ENCODE results near the gene CAMSAP1. TPM values are rescaled to one million over a fixed set of nuclear protein-coding genes. Genes with fewer than 3 reads are reported as not detected.
"Not testable (repeated sequence)": the region's sequence is repeated elsewhere in the genome, so short reads cannot be mapped to it uniquely, and the experiment has no call there.

CAMSAP1 gene
- total and polyA plus RNA-seq, 2 donors (not counting 1 experiment from before 2014, with no cell fraction given): 5.0 to 18.8 TPM

- not testable (repeated sequence) for H3K4me2 ChIP-seq (ENCODE audit: extremely low read depth, insufficient read depth, low read length); H4K20me1 ChIP-seq (ENCODE audit: control insufficient read depth, extremely low read depth, insufficient read depth, low read length); H3K4me1 ChIP-seq (ENCODE audit: control insufficient read depth, extremely low read depth, insufficient read depth, low read length); H2AFZ ChIP-seq (ENCODE audit: low read length); DNase-seq (ENCODE audit: low read depth in 2 of 2); H3K27me3 ChIP-seq (ENCODE audit: control insufficient read depth, insufficient read depth, low read length); H3K79me2 ChIP-seq (ENCODE audit: control insufficient read depth, insufficient read depth, low read length); H3K9ac ChIP-seq (ENCODE audit: insufficient read depth, low read length); H3K27ac ChIP-seq (ENCODE audit: insufficient read depth, low read length); H3K4me3 ChIP-seq (replicated peaks in 1 of 4; ENCODE audit: control extremely low read depth in 1 of 4, insufficient read depth in 1 of 4, low read depth in 3 of 4, low read length in 4 of 4); H3K9me3 ChIP-seq (ENCODE audit: control insufficient read depth, insufficient read depth, low read depth, low read length)
- peaks cover 13% of the 10 kb centered on the region for H3K36me3 ChIP-seq (ENCODE audit: control insufficient read depth, insufficient read depth, low read length)
These were observed 43.5 kb upstream of the CAMSAP1 start for GRCh38 chr9:135950841-135951240.

GRCh38 chr9:135950135-135950682 lies 42.9 kb upstream of the CAMSAP1 start:
- H3K4me2 ChIP-seq (ENCODE audit: extremely low read depth, insufficient read depth, low read length): no peak overlapping the region
- H3K27ac ChIP-seq (ENCODE audit: insufficient read depth, low read length): no peak overlapping the region
- no peak overlapping the region for H3K9ac ChIP-seq (ENCODE audit: insufficient read depth, low read length)
- no peaks in the 10 kb centered on the region for H4K20me1 ChIP-seq (ENCODE audit: control insufficient read depth, extremely low read depth, insufficient read depth, low read length)
- H3K79me2 ChIP-seq (ENCODE audit: control insufficient read depth, insufficient read depth, low read length): no peaks in the 10 kb centered on the region
- peaks cover 17% of the 10 kb centered on the region for H3K36me3 ChIP-seq (ENCODE audit: control insufficient read depth, insufficient read depth, low read length)
- H3K27me3 ChIP-seq (ENCODE audit: control insufficient read depth, insufficient read depth, low read length): no peaks in the 10 kb centered on the region
- TF ChIP-seq CTCF (conservative IDR thresholded peaks at IDR 0.05 in 1 of 2, IDR thresholded peaks at IDR 0.05 in 1 of 2; ENCODE audit: low read depth in 1 of 2, low read length in 2 of 2): no peak
- TF ChIP-seq EZH2 (IDR thresholded peaks at IDR 0.05; ENCODE audit: low read length, missing control alignments): no peak
- H2AFZ ChIP-seq (ENCODE audit: low read length): no peak overlapping the region
- no peaks in the 10 kb centered on the region for H3K9me3 ChIP-seq (ENCODE audit: control insufficient read depth, insufficient read depth, low read depth, low read length)
- no peak overlapping the region for H3K4me3 ChIP-seq (replicated peaks in 1 of 4; ENCODE audit: control extremely low read depth in 1 of 4, insufficient read depth in 1 of 4, low read depth in 3 of 4, low read length in 4 of 4)
- DNase-seq (ENCODE audit: low read depth in 2 of 2): no peak
- no peaks in the 10 kb centered on the region for H3K4me1 ChIP-seq (ENCODE audit: control insufficient read depth, extremely low read depth, insufficient read depth, low read length)

- Histone ChIP-seq H2AFZ (ENCODE audit: low read length) (no peak overlapping the region), H3K27me3 (ENCODE audit: control insufficient read depth, insufficient read depth, low read length) (no peaks in the 10 kb centered on the region), H4K20me1 (ENCODE audit: control insufficient read depth, extremely low read depth, insufficient read depth, low read length) (no peaks in the 10 kb centered on the region), H3K4me3 (replicated peaks in 1 of 4; ENCODE audit: control extremely low read depth in 1 of 4, insufficient read depth in 1 of 4, low read depth in 3 of 4, low read length in 4 of 4) (no peak overlapping the region), H3K27ac (ENCODE audit: insufficient read depth, low read length) (no peak overlapping the region), H3K9ac (ENCODE audit: insufficient read depth, low read length) (no peak overlapping the region), H3K36me3 (ENCODE audit: control insufficient read depth, insufficient read depth, low read length) (peaks cover 20% of the 10 kb centered on the region), H3K4me1 (ENCODE audit: control insufficient read depth, extremely low read depth, insufficient read depth, low read length) (no peaks in the 10 kb centered on the region), H3K79me2 (ENCODE audit: control insufficient read depth, insufficient read depth, low read length) (no peaks in the 10 kb centered on the region), H3K9me3 (ENCODE audit: control insufficient read depth, insufficient read depth, low read depth, low read length) (no peaks in the 10 kb centered on the region), H3K4me2 (ENCODE audit: extremely low read depth, insufficient read depth, low read length) (no peak overlapping the region)
- TF ChIP-seq CTCF (conservative IDR thresholded peaks at IDR 0.05 in 1 of 2, IDR thresholded peaks at IDR 0.05 in 1 of 2; ENCODE audit: low read depth in 1 of 2, low read length in 2 of 2) (no peak), EZH2 (IDR thresholded peaks at IDR 0.05; ENCODE audit: low read length, missing control alignments) (no peak)
- no peak for DNase-seq (ENCODE audit: low read depth in 2 of 2)
These were observed 42.3 kb upstream of the CAMSAP1 start for GRCh38 chr9:135949501-135950134.
